CD4-positive, alpha-beta T cell treated with Interleukin-4 for 1 hour (primary cell): ENCODE data around the gene C10orf67.

Experiments used
- DNase-seq, 2 donors: peaks; one replicate each; pipeline ENCODE4 v3.0.0-alpha.2; 2020 to 2022

Gene C10orf67

GRCh38 chr10:23195846-23196600 is 148.6 kb downstream of the C10orf67 start:
- no peak for DNase-seq

- no peak for DNase-seq
These were observed 149.4 kb downstream of the C10orf67 start for GRCh38 chr10:23194966-23195845.

GRCh38 chr10:23194471-23194965 is 150.1 kb downstream of the C10orf67 start:
- DNase-seq: no peak

GRCh38 chr10:23193435-23194074 is 151.0 kb downstream of the C10orf67 start:
- DNase-seq: no peak

GRCh38 chr10:23192712-23193434 is 151.7 kb downstream of the C10orf67 start:
- no peak for DNase-seq

- no peak for DNase-seq
These were observed 152.6 kb downstream of the C10orf67 start, which contains the start of gene PTF1A for GRCh38 chr10:23191764-23192711. Gene PTF1A, plus strand, starts transcription at chr10:23192312. Its CDS starts 219 bp downstream, at chr10:23192531.

- no peak for DNase-seq
These were observed 153.5 kb downstream of the C10orf67 start for GRCh38 chr10:23190872-23191763.

- DNase-seq: no peak
These were observed 155.6 kb downstream of the C10orf67 start for GRCh38 chr10:23189024-23189423.

- DNase-seq: no peak
These were observed 157.4 kb downstream of the C10orf67 start for GRCh38 chr10:23187155-23187554.

GRCh38 chr10:23186697-23187096 is 157.9 kb downstream of the C10orf67 start:
- no peak for DNase-seq

- DNase-seq: no peak
These were observed 158.4 kb downstream of the C10orf67 start for GRCh38 chr10:23186178-23186577.

- DNase-seq: no peak
These were observed 169.6 kb downstream of the C10orf67 start for GRCh38 chr10:23174977-23175512.

GRCh38 chr10:23174074-23174976 is 170.3 kb downstream of the C10orf67 start:
- no peak for DNase-seq

GRCh38 chr10:23173214-23174073 is 171.2 kb downstream of the C10orf67 start:
- DNase-seq: no peak

GRCh38 chr10:23172429-23173213 is 172.0 kb downstream of the C10orf67 start:
- no peak for DNase-seq

- DNase-seq: no peak
These were observed 173.2 kb downstream of the C10orf67 start for GRCh38 chr10:23171232-23171876.
